Smooth muscle cell (in vitro differentiated cells): ENCODE data around the gene EPHX1. TPM values are rescaled to one million over a fixed set of nuclear protein-coding genes. Genes with fewer than 3 reads are reported as not detected.

Experiments used
- DNase-seq: peaks from one replicate; lab custom pipeline; 2025; ENCODE audit not compliant: unreplicated experiment; lab: John Stamatoyannopoulos, UW
- H2AFZ ChIP-seq: fragments of 200-600 bp; sonication (generic); 2 replicates; pipeline ENCODE4 v1.6.0; 2016; ENCODE audit warnings: antibody characterized with exemption, low read depth, mild to moderate bottlenecking
- H3F3A ChIP-seq: fragments of 200-600 bp; sonication (generic); 2 replicates; pipeline ENCODE4 v1.6.0; 2017; ENCODE audit warnings: antibody characterized with exemption, low read depth
- H3K27ac ChIP-seq: fragments of 200-600 bp; sonication (generic); 2 replicates; pipeline ENCODE4 v1.5.1; 2016; ENCODE audit warnings: low read depth, mild to moderate bottlenecking
- H3K27me3 ChIP-seq: fragments of 200-600 bp; sonication (generic); 2 replicates; pipeline ENCODE4 v1.6.1; 2016; ENCODE audit warnings: low read depth, mild to moderate bottlenecking
- H3K36me3 ChIP-seq: fragments of 200-600 bp; sonication (generic); 2 replicates; pipeline ENCODE4 v1.5.1; 2016; ENCODE audit warnings: low read depth
- H3K4me1 ChIP-seq: fragments of 200-600 bp; sonication (generic); 2 replicates; pipeline ENCODE4 v1.5.1; 2016; ENCODE audit warnings: low read depth
- H3K4me2 ChIP-seq: fragments of 200-600 bp; sonication (generic); 2 replicates; pipeline ENCODE4 v1.6.0; 2016; ENCODE audit warnings: mild to moderate bottlenecking
- H3K4me3 ChIP-seq: fragments of 200-600 bp; sonication (generic); 2 replicates; pipeline ENCODE4 v1.5.1; 2016; ENCODE audit warnings: mild to moderate bottlenecking
- H3K79me2 ChIP-seq: fragments of 200-600 bp; sonication (generic); 2 replicates; pipeline ENCODE4 v1.6.0; 2016; ENCODE audit warnings: low read depth, mild to moderate bottlenecking
- H3K9ac ChIP-seq: fragments of 200-600 bp; sonication (generic); 2 replicates; pipeline ENCODE4 v1.6.0; 2016; ENCODE audit warnings: low read depth
- H3K9me3 ChIP-seq: fragments of 200-600 bp; sonication (generic); replicated peaks from 2 replicates; pipeline ENCODE4 v1.5.1; 2016; ENCODE audit warnings: low read depth
- H4K20me1 ChIP-seq: fragments of 200-600 bp; sonication (generic); 2 replicates; pipeline ENCODE4 v1.6.0; 2016; ENCODE audit warnings: low read depth
- CTCF ChIP-seq: fragments of 200-600 bp; sonication (generic); IDR thresholded peaks from 2 replicates; pipeline ENCODE4 v1.5.1; 2017; ENCODE audit warnings: borderline replicate concordance, mild to moderate bottlenecking, antibody characterized with exemption; ENCODE audit not compliant: insufficient read depth, poor library complexity, severe bottlenecking
- WGBS: methylation state at CpG from one replicate; pipeline ENCODE4 v1.1.7; 2016; ENCODE audit warnings: low lambda C conversion rate; 5-methylcytosine and 5-hydroxymethylcytosine counted together
- polyA plus RNA-seq: library from polyadenylated mRNA; unstranded; fragments of >200 nt; fragmentation: Nextera tagmentation; extraction: Ambion mirVana; gene quantifications from 2 replicates; pipeline ENCODE4 v1.2.1, GENCODE V29; 2016
- total RNA-seq: library from RNA; depleted of rRNA; stranded (reverse); fragments of >200 nt; gene quantifications from 2 replicates; pipeline ENCODE4 v1.2.3, GENCODE V29; 2014

Gene EPHX1
- total and polyA plus RNA-seq, 2 experiments from 2014 or later, result 16.1 to 22.2 TPM

DNA sequence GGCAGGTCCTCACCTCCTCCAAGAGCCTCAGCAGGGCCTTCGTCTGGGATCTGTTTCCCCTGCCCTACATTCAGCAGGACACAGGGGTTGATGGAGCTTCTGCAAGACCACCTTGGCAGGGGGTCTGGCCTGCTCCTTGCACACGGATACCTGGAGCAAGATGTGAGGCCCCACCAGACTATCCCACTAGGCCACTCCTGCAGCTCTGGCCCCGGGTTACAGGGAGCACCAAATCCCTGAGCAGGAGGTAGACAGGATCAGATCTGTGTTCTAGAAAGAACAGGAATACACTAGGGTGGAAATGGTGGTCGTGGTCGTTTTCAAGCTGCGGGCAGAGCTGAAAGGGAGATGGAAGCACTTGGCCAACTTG, 33.5 kb downstream of the EPHX1 start:
- Histone ChIP-seq H3K9ac (no peak overlapping the region), H3K79me2 (no peaks in the 10 kb centered on the region), H3K27ac (no peak overlapping the region), H2AFZ (no peak overlapping the region), H3K9me3 (no peaks in the 10 kb centered on the region), H4K20me1 (no peaks in the 10 kb centered on the region), H3K4me2 (no peak overlapping the region), H3F3A (no peaks in the 10 kb centered on the region), H3K4me3 (no peak overlapping the region), H3K36me3 (no peaks in the 10 kb centered on the region), H3K27me3 (no peaks in the 10 kb centered on the region), H3K4me1 (no peaks in the 10 kb centered on the region)
- TF ChIP-seq CTCF, result no peak
- WGBS, result 92% methylated on average over 6 of the region's 6 CpGs
- DNase-seq, result no peak

GRCh38 chr1:225844236-225845061, 34.5 kb downstream of the EPHX1 start:
- DNase-seq, result no peak
- Histone ChIP-seq H3K4me1 (no peaks in the 10 kb centered on the region), H3K9ac (no peak overlapping the region)

DNA sequence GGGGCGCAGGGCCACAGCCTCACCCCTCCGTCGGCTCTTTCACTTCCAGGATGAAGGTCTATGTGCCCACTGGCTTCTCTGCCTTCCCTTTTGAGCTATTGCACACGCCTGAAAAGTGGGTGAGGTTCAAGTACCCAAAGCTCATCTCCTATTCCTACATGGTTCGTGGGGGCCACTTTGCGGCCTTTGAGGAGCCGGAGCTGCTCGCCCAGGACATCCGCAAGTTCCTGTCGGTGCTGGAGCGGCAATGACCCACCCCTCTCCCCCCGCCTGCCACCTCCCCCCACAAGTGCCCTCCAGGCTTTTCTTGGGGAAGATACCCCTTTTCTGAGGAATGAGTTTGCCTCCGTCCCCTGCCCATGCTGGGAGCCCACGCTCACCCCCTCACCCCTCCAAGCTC, 35.2 kb downstream of the EPHX1 start:
- Histone ChIP-seq H3K79me2 (no peaks in the 10 kb centered on the region), H3K27ac (no peak overlapping the region), H3K4me1 (no peaks in the 10 kb centered on the region), H3F3A (no peaks in the 10 kb centered on the region), H2AFZ (no peak overlapping the region), H3K9ac (no peak overlapping the region), H3K9me3 (no peaks in the 10 kb centered on the region), H3K4me2 (no peak overlapping the region), H3K27me3 (no peaks in the 10 kb centered on the region), H3K36me3 (no peaks in the 10 kb centered on the region), H4K20me1 (no peaks in the 10 kb centered on the region), H3K4me3 (no peak overlapping the region)
- TF ChIP-seq CTCF, result no peak
- WGBS, result over 99% methylated on average over 13 of the region's 14 CpGs
- no peak for DNase-seq

More at GRCh38 chr1:225844236-225845061, 34.5 kb downstream of the EPHX1 start:
- H3K36me3 ChIP-seq, result no peaks in the 10 kb centered on the region
- no peak for TF ChIP-seq CTCF
- H4K20me1 ChIP-seq, result no peaks in the 10 kb centered on the region
- no peaks in the 10 kb centered on the region for H3F3A ChIP-seq
- H2AFZ ChIP-seq, result no peak overlapping the region
- H3K27me3 ChIP-seq, result no peaks in the 10 kb centered on the region
- no peak overlapping the region for H3K27ac ChIP-seq
- H3K9me3 ChIP-seq, result no peaks in the 10 kb centered on the region
- no peak overlapping the region for H3K4me2 ChIP-seq
- WGBS, result 93% methylated on average over 18 of the region's 18 CpGs
- no peaks in the 10 kb centered on the region for H3K79me2 ChIP-seq
- H3K4me3 ChIP-seq, result no peak overlapping the region
